MM.1S (cell line): Measurements from ENCODE around the gene MINDY4.

Source experiments
- DNase-seq: peaks from one replicate; pipeline ENCODE4 v3.0.0-alpha.2; 2015
- H2AFZ ChIP-seq: fragments of 300-600 bp; sonication (generic); 2 replicates; pipeline ENCODE4 v1.6.0; 2016; ENCODE audit warnings: antibody characterized with exemption, low read length
- H3F3A ChIP-seq: fragments of 300-600 bp; sonication (generic); 2 replicates; pipeline ENCODE4 v1.6.1; 2016; ENCODE audit warnings: mild to moderate bottlenecking, antibody characterized with exemption, low read length, moderate library complexity, mixed read lengths; ENCODE audit not compliant: insufficient read depth
- H3K27ac ChIP-seq: fragments of 300-600 bp; sonication (generic); 2 replicates; pipeline ENCODE4 v1.5.1; 2016; ENCODE audit warnings: mild to moderate bottlenecking, low read length
- H3K27me3 ChIP-seq: fragments of 300-600 bp; sonication (generic); replicated peaks from 2 replicates; pipeline ENCODE4 v1.6.0; 2016; ENCODE audit warnings: low read length; ENCODE audit not compliant: insufficient read depth
- H3K36me3 ChIP-seq: fragments of 300-600 bp; sonication (generic); replicated peaks from 2 replicates; pipeline ENCODE4 v1.6.1; 2016; ENCODE audit warnings: mild to moderate bottlenecking, low read length, mixed read lengths; ENCODE audit not compliant: insufficient read depth
- H3K4me1 ChIP-seq: fragments of 300-600 bp; sonication (generic); 2 replicates; pipeline ENCODE4 v1.6.1; 2016; ENCODE audit warnings: low read length, mixed read lengths
- H3K4me2 ChIP-seq: fragments of 300-600 bp; sonication (generic); 2 replicates; pipeline ENCODE4 v1.6.0; 2016; ENCODE audit warnings: low read depth, low read length
- H3K4me3 ChIP-seq: fragments of 300-600 bp; sonication (generic); 2 replicates; pipeline ENCODE4 v1.5.1; 2016; ENCODE audit warnings: low read length, mixed read lengths
- H3K79me2 ChIP-seq: fragments of 300-600 bp; sonication (generic); 2 replicates; pipeline ENCODE4 v1.6.1; 2016; ENCODE audit warnings: mixed run types, low read length, mixed read lengths
- H3K9ac ChIP-seq: fragments of 300-600 bp; sonication (generic); 2 replicates; pipeline ENCODE4 v1.6.1; 2016; ENCODE audit warnings: low read length, mixed read lengths
- H3K9me2 ChIP-seq: fragments of 300-600 bp; sonication (generic); replicated peaks from 2 replicates; pipeline ENCODE4 v1.6.1; 2016; ENCODE audit warnings: mild to moderate bottlenecking, low read length, mixed read lengths; ENCODE audit not compliant: insufficient read depth
- H3K9me3 ChIP-seq: fragments of 300-600 bp; sonication (generic); replicated peaks from 2 replicates; pipeline ENCODE4 v1.6.1; 2016; ENCODE audit warnings: mild to moderate bottlenecking, low read length, mixed read lengths; ENCODE audit not compliant: insufficient read depth
- H4K20me1 ChIP-seq: fragments of 300-600 bp; sonication (generic); 2 replicates; pipeline ENCODE4 v1.6.1; 2016; ENCODE audit warnings: mild to moderate bottlenecking, low read length, moderate library complexity, mixed read lengths; ENCODE audit not compliant: insufficient read depth
- EZH2 ChIP-seq: fragments of 300-600 bp; sonication (generic); optimal IDR thresholded peaks from 2 replicates; pipeline ENCODE3; 2017; ENCODE audit warnings: low read depth, mild to moderate bottlenecking, antibody characterized with exemption, low read length, mixed read lengths
- EZH2phosphoT487 ChIP-seq: fragments of 300-600 bp; sonication (generic); IDR thresholded peaks from 2 replicates; pipeline ENCODE4 v1.6.1; 2018; ENCODE audit warnings: antibody characterized with exemption, low read length
- TF ChIP-seq, protein P1 (sequence below): fragments of 300-600 bp; sonication (generic); IDR thresholded peaks from 2 replicates; pipeline ENCODE4 v1.5.1; 2016; ENCODE audit warnings: antibody characterized with exemption, low read length, mixed read lengths

The MINDY4 gene

DNA sequence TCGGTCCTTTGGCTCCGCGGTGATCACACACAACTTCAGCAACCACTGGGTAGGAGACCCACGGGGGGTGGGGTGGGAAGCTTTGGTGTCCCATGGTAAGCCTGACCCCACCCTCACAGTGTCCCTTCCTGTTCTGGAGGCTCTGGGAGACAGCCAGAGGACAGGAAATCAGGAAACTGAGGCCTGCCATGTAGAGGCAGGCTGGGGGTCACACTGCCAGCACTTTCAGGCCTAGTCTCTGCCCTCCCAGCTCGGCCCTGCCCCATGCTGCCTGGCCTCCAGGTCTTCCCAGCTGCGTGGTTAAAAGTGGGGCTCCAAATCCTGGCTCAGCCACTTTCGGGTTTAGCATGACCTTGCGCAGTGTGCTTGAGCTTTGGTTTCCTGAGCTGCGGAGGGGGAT lies 151.4 kb downstream of the MINDY4 start:
- Histone ChIP-seq H3K79me2 (no peaks in the 10 kb centered on the region), H3K27me3 (no peaks in the 10 kb centered on the region), H3K4me2 (no peak overlapping the region), H3K9ac (no peak overlapping the region), H3K4me1 (no peaks in the 10 kb centered on the region), H4K20me1 (no peaks in the 10 kb centered on the region), H3K36me3 (no peaks in the 10 kb centered on the region), H3K9me3 (no peaks in the 10 kb centered on the region), H3K9me2 (no peaks in the 10 kb centered on the region), H3F3A (no peaks in the 10 kb centered on the region), H2AFZ (no peak overlapping the region), H3K27ac (no peak overlapping the region), H3K4me3 (no peak overlapping the region)
- DNase-seq = no peak
- no peak for TF ChIP-seq EZH2phosphoT487
- TF ChIP-seq, protein P1, sequence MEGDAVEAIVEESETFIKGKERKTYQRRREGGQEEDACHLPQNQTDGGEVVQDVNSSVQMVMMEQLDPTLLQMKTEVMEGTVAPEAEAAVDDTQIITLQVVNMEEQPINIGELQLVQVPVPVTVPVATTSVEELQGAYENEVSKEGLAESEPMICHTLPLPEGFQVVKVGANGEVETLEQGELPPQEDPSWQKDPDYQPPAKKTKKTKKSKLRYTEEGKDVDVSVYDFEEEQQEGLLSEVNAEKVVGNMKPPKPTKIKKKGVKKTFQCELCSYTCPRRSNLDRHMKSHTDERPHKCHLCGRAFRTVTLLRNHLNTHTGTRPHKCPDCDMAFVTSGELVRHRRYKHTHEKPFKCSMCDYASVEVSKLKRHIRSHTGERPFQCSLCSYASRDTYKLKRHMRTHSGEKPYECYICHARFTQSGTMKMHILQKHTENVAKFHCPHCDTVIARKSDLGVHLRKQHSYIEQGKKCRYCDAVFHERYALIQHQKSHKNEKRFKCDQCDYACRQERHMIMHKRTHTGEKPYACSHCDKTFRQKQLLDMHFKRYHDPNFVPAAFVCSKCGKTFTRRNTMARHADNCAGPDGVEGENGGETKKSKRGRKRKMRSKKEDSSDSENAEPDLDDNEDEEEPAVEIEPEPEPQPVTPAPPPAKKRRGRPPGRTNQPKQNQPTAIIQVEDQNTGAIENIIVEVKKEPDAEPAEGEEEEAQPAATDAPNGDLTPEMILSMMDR = no peak
- TF ChIP-seq EZH2 = no peak

DNA sequence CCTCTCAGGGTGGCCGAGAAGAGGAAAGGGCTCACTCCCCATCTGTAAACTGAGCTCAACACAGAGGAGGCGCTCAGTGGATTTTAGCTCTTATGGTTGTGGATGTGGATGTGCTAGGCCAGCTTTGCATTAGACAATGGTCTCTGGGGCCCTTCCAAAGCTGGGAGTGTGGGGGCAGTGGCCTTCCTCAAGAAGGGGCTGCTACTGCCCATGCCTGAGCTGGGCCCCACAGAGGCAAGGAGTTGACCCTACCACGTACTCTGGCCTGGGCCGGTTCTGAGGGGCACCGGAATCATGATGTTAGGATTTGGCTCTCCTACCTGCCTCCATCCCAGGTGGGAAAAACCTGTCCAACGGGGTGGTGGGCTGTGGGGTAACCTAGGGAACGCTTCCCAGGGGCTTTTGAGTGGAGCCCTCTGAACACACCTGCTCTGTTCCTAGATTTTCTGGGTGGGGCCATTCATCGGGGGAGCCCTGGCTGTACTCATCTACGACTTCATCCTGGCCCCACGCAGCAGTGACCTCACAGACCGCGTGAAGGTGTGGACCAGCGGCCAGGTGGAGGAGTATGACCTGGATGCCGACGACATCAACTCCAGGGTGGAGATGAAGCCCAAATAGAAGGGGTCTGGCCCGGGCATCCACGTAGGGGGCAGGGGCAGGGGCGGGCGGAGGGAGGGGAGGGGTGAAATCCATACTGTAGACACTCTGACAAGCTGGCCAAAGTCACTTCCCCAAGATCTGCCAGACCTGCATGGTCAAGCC lies 152.0 kb downstream of the MINDY4 start:
- Histone ChIP-seq H3K4me2 (no peak overlapping the region), H3K27me3 (no peaks in the 10 kb centered on the region)
- no peak for DNase-seq

DNA sequence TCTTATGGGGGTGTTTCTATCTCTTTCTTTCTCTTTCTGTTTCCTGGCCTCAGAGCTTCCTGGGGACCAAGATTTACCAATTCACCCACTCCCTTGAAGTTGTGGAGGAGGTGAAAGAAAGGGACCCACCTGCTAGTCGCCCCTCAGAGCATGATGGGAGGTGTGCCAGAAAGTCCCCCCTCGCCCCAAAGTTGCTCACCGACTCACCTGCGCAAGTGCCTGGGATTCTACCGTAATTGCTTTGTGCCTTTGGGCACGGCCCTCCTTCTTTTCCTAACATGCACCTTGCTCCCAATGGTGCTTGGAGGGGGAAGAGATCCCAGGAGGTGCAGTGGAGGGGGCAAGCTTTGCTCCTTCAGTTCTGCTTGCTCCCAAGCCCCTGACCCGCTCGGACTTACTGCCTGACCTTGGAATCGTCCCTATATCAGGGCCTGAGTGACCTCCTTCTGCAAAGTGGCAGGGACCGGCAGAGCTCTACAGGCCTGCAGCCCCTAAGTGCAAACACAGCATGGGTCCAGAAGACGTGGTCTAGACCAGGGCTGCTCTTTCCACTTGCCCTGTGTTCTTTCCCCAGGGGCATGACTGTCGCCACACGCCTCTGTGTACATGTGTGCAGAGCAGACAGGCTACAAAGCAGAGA lies 152.7 kb downstream of the MINDY4 start:
- no peaks in the 10 kb centered on the region for H3F3A ChIP-seq

More for the DNA sequence above, 152.0 kb downstream of the MINDY4 start:
- Histone ChIP-seq H3F3A (no peaks in the 10 kb centered on the region), H3K36me3 (no peaks in the 10 kb centered on the region), H4K20me1 (no peaks in the 10 kb centered on the region), H3K4me1 (no peaks in the 10 kb centered on the region), H3K79me2 (no peaks in the 10 kb centered on the region), H3K9me2 (no peaks in the 10 kb centered on the region), H3K9me3 (no peaks in the 10 kb centered on the region), H3K4me3 (no peak overlapping the region), H3K27ac (no peak overlapping the region), H2AFZ (no peak overlapping the region), H3K9ac (no peak overlapping the region)
- TF ChIP-seq, protein P1 = no peak
- TF ChIP-seq EZH2phosphoT487 (no peak), EZH2 (no peak)

More for the DNA sequence above, 152.7 kb downstream of the MINDY4 start:
- Histone ChIP-seq H3K27ac (no peak overlapping the region), H3K4me1 (no peaks in the 10 kb centered on the region), H4K20me1 (no peaks in the 10 kb centered on the region), H3K9me3 (no peaks in the 10 kb centered on the region), H3K9me2 (no peaks in the 10 kb centered on the region), H3K27me3 (no peaks in the 10 kb centered on the region), H3K79me2 (no peaks in the 10 kb centered on the region), H3K4me3 (no peak overlapping the region), H2AFZ (no peak overlapping the region), H3K4me2 (no peak overlapping the region), H3K9ac (no peak overlapping the region), H3K36me3 (no peaks in the 10 kb centered on the region)
- DNase-seq = no peak
- no peak for TF ChIP-seq EZH2phosphoT487
- TF ChIP-seq EZH2 = no peak
- TF ChIP-seq, protein P1 = no peak
